ENCODE data around the gene ZNF138.

Gene ZNF138

GRCh38 chr7:64755865-64756264 lies 38.4 kb upstream of the ZNF138 start:
- no peak overlapping the region for H2AFZ ChIP-seq (ENCODE audit: low read depth, low read length)
- no peak for TF ChIP-seq EZH2phosphoT487 (IDR thresholded peaks at IDR 0.05; ENCODE audit: low read depth)
- H3K79me2 ChIP-seq (ENCODE audit: low read length), result no peaks in the 10 kb centered on the region
- H4K20me1 ChIP-seq (ENCODE audit: insufficient read depth, low read length), result no peaks in the 10 kb centered on the region
- H3K4me1 ChIP-seq (ENCODE audit: low read length), result no peaks in the 10 kb centered on the region
- no peaks in the 10 kb centered on the region for H3K9me3 ChIP-seq (ENCODE audit: insufficient read depth, low read length)
- H3K36me3 ChIP-seq (replicated peaks; ENCODE audit: low read depth, low read length), result no peaks in the 10 kb centered on the region
- no peak overlapping the region for H3K27ac ChIP-seq (ENCODE audit: low read length)
- no peak overlapping the region for H3K4me3 ChIP-seq (ENCODE audit: low read length)
- H3K4me2 ChIP-seq (ENCODE audit: low read length), result no peak overlapping the region
- no peak overlapping the region for H3K9ac ChIP-seq (ENCODE audit: low read length)
- H3K27me3 ChIP-seq (ENCODE audit: low read depth, low read length), result no peaks in the 10 kb centered on the region

GRCh38 chr7:64758151-64758550 lies 36.1 kb upstream of the ZNF138 start:
- Histone ChIP-seq H3K27ac (ENCODE audit: low read length) (no peak overlapping the region), H3K4me1 (ENCODE audit: low read length) (no peaks in the 10 kb centered on the region), H2AFZ (ENCODE audit: low read depth, low read length) (no peak overlapping the region), H3K4me3 (ENCODE audit: low read length) (no peak overlapping the region), H3K36me3 (replicated peaks; ENCODE audit: low read depth, low read length) (no peaks in the 10 kb centered on the region), H3K27me3 (ENCODE audit: low read depth, low read length) (no peaks in the 10 kb centered on the region), H4K20me1 (ENCODE audit: insufficient read depth, low read length) (no peaks in the 10 kb centered on the region), H3K9me3 (ENCODE audit: insufficient read depth, low read length) (no peaks in the 10 kb centered on the region), H3K4me2 (ENCODE audit: low read length) (no peak overlapping the region), H3K9ac (ENCODE audit: low read length) (no peak overlapping the region), H3K79me2 (ENCODE audit: low read length) (no peaks in the 10 kb centered on the region)
- no peak for TF ChIP-seq CTCF (IDR thresholded peaks at IDR 0.05; ENCODE audit: low read depth, low read length)
- no peak for TF ChIP-seq EZH2phosphoT487 (IDR thresholded peaks at IDR 0.05; ENCODE audit: low read depth)

GRCh38 chr7:64768824-64769223 lies 25.4 kb upstream of the ZNF138 start:
- Histone ChIP-seq H3K4me1 (ENCODE audit: low read length) (no peaks in the 10 kb centered on the region), H3K27me3 (ENCODE audit: low read depth, low read length) (no peaks in the 10 kb centered on the region), H3K9me3 (ENCODE audit: insufficient read depth, low read length) (no peaks in the 10 kb centered on the region), H3K27ac (ENCODE audit: low read length) (no peak overlapping the region), H3K36me3 (replicated peaks; ENCODE audit: low read depth, low read length) (no peaks in the 10 kb centered on the region), H3K79me2 (ENCODE audit: low read length) (no peaks in the 10 kb centered on the region), H2AFZ (ENCODE audit: low read depth, low read length) (no peak overlapping the region), H3K4me3 (ENCODE audit: low read length) (no peak overlapping the region), H3K9ac (ENCODE audit: low read length) (no peak overlapping the region), H3K4me2 (ENCODE audit: low read length) (no peak overlapping the region), H4K20me1 (ENCODE audit: insufficient read depth, low read length) (no peaks in the 10 kb centered on the region)
- no peak for TF ChIP-seq CTCF (IDR thresholded peaks at IDR 0.05; ENCODE audit: low read depth, low read length)
- no peak for TF ChIP-seq EZH2phosphoT487 (IDR thresholded peaks at IDR 0.05; ENCODE audit: low read depth)

GRCh38 chr7:64774204-64774842 lies 19.9 kb upstream of the ZNF138 start:
- H3K4me1 ChIP-seq (ENCODE audit: low read length), result no peaks in the 10 kb centered on the region
- H3K4me3 ChIP-seq (ENCODE audit: low read length), result no peak overlapping the region
- no peaks in the 10 kb centered on the region for H3K27me3 ChIP-seq (ENCODE audit: low read depth, low read length)
- H3K9me3 ChIP-seq (ENCODE audit: insufficient read depth, low read length), result no peaks in the 10 kb centered on the region
- H3K36me3 ChIP-seq (replicated peaks; ENCODE audit: low read depth, low read length), result no peaks in the 10 kb centered on the region
- no peak overlapping the region for H3K27ac ChIP-seq (ENCODE audit: low read length)
- TF ChIP-seq EZH2phosphoT487 (IDR thresholded peaks at IDR 0.05; ENCODE audit: low read depth) (no peak), CTCF (IDR thresholded peaks at IDR 0.05; ENCODE audit: low read depth, low read length) (no peak)
- H3K79me2 ChIP-seq (ENCODE audit: low read length), result no peaks in the 10 kb centered on the region
- H3K4me2 ChIP-seq (ENCODE audit: low read length), result no peak overlapping the region
- no peak overlapping the region for H3K9ac ChIP-seq (ENCODE audit: low read length)
- no peaks in the 10 kb centered on the region for H4K20me1 ChIP-seq (ENCODE audit: insufficient read depth, low read length)
- H2AFZ ChIP-seq (ENCODE audit: low read depth, low read length), result no peak overlapping the region
